WTC11 (cell line): Measurements from ENCODE around the gene ADCYAP1R1. TPM values are rescaled to one million over a fixed set of nuclear protein-coding genes. Genes with fewer than 3 reads are reported as not detected.

Source experiments
- ATAC-seq: fragments of 200-7000 bp; cut with Tn5 transposase; 2 replicates; pipeline ENCODE4 v1.10.0; 2021; ENCODE audit warnings: mild to moderate bottlenecking, moderate library complexity
- CTCF ChIA-PET: fragments of 300-600 bp; sonication (Branson Sonifier 250); formaldehyde crosslinking; loops from one replicate; lab custom pipeline; 2021; ENCODE audit warnings: antibody characterized with exemption; lab: Charles Lee
- POLR2A ChIA-PET: fragments of 350-600 bp; sonication (Branson Sonifier 250); formaldehyde crosslinking; loops from one replicate; lab custom pipeline; 2021; ENCODE audit warnings: antibody characterized with exemption; lab: Charles Lee
- DNase-seq: peaks from one replicate; pipeline ENCODE4 v3.0.0; 2021; ENCODE audit warnings: low spot score
- H3K27ac Mint-ChIP-seq: 2 replicates; pipeline ENCODE4 v1.8.0; 2021; ENCODE audit warnings: mixed read lengths
- H3K27me3 Mint-ChIP-seq: 2 replicates; pipeline ENCODE4 v1.8.0; 2021; ENCODE audit warnings: low read depth, mild to moderate bottlenecking, moderate library complexity, mixed read lengths
- H3K36me3 Mint-ChIP-seq: 2 replicates; pipeline ENCODE4 v1.8.0; 2021; ENCODE audit warnings: mixed read lengths
- H3K4me1 Mint-ChIP-seq: 2 replicates; pipeline ENCODE4 v1.8.0; 2022; ENCODE audit warnings: mixed read lengths
- H3K4me3 Mint-ChIP-seq: 2 replicates; pipeline ENCODE4 v1.8.0; 2021; ENCODE audit warnings: mild to moderate bottlenecking, moderate library complexity, mixed read lengths
- H3K9me3 Mint-ChIP-seq: 2 replicates; pipeline ENCODE4 v1.8.0; 2021; ENCODE audit warnings: mixed read lengths
- CREB1 ChIP-seq: sonication (generic); formaldehyde crosslinking; IDR thresholded peaks from 2 replicates; pipeline ENCODE4 v1.8.0; 2023; ENCODE audit warnings: mild to moderate bottlenecking, missing genetic modification reagents
- E2F5 ChIP-seq: sonication (generic); formaldehyde crosslinking; IDR thresholded peaks from 2 replicates; pipeline ENCODE4 v1.8.1; 2022; ENCODE audit warnings: mild to moderate bottlenecking, moderate library complexity, missing genetic modification reagents
- ELF4 ChIP-seq: sonication (generic); formaldehyde crosslinking; IDR thresholded peaks from 2 replicates; pipeline ENCODE4 v1.8.1; 2022; ENCODE audit warnings: low read depth, mild to moderate bottlenecking, moderate library complexity, missing genetic modification reagents
- GRHL2 ChIP-seq: fragments of 250-450 bp; sonication (Bioruptor Pico); IDR thresholded peaks from 2 replicates; pipeline ENCODE4 v1.8.0; 2022; ENCODE audit warnings: mild to moderate bottlenecking, moderate library complexity; ENCODE audit not compliant: insufficient replicate concordance, severe bottlenecking
- GTF2I ChIP-seq: fragments of 250-450 bp; sonication (Bioruptor Pico); conservative IDR thresholded peaks from 2 replicates; pipeline ENCODE4 v1.4.0; 2021; ENCODE audit warnings: mild to moderate bottlenecking
- MYBL2 ChIP-seq: sonication (generic); formaldehyde crosslinking; IDR thresholded peaks from 2 replicates; pipeline ENCODE4 v1.8.1; 2023; ENCODE audit warnings: mild to moderate bottlenecking, moderate library complexity, missing genetic modification reagents
- NFYB ChIP-seq: sonication (generic); formaldehyde crosslinking; conservative IDR thresholded peaks from 2 replicates; pipeline ENCODE4 v1.8.0; 2022; ENCODE audit warnings: low read depth, missing genetic modification reagents
- NR1H2 ChIP-seq: sonication (generic); formaldehyde crosslinking; IDR thresholded peaks from 2 replicates; pipeline ENCODE4 v1.9.0; 2021; ENCODE audit warnings: mild to moderate bottlenecking, moderate library complexity, missing genetic modification reagents
- NR3C1 ChIP-seq: sonication (generic); formaldehyde crosslinking; conservative IDR thresholded peaks from 2 replicates; pipeline ENCODE4 v1.8.1; 2023; ENCODE audit warnings: low read depth, mild to moderate bottlenecking, missing genetic modification reagents
- RORB ChIP-seq: fragments of 250-450 bp; sonication (Bioruptor Pico); IDR thresholded peaks from 2 replicates; pipeline ENCODE4 v1.9.0; 2021; ENCODE audit warnings: mild to moderate bottlenecking
- TEAD1 ChIP-seq: sonication (generic); formaldehyde crosslinking; IDR thresholded peaks from 2 replicates; pipeline ENCODE4 v1.8.0; 2022; ENCODE audit warnings: mild to moderate bottlenecking, missing genetic modification reagents
- TEAD4 ChIP-seq: sonication (generic); formaldehyde crosslinking; IDR thresholded peaks from 2 replicates; pipeline ENCODE4 v1.8.0; 2022; ENCODE audit warnings: mild to moderate bottlenecking, missing genetic modification reagents
- ZNF121 ChIP-seq: sonication (generic); formaldehyde crosslinking; IDR thresholded peaks from 2 replicates; pipeline ENCODE4 v1.8.0; 2023; ENCODE audit warnings: missing genetic modification reagents
- ZNF138 ChIP-seq: sonication (generic); formaldehyde crosslinking; conservative IDR thresholded peaks from 2 replicates; pipeline ENCODE4 v1.8.1; 2022; ENCODE audit warnings: mild to moderate bottlenecking, moderate library complexity, missing genetic modification reagents
- ZNF317 ChIP-seq: sonication (generic); formaldehyde crosslinking; IDR thresholded peaks from 2 replicates; pipeline ENCODE4 v1.8.1; 2023; ENCODE audit warnings: low read depth, mild to moderate bottlenecking, moderate library complexity, missing genetic modification reagents, borderline replicate concordance
- ZNF416 ChIP-seq: fragments of 250-450 bp; sonication (Bioruptor Pico); IDR thresholded peaks from 2 replicates; pipeline ENCODE4 v1.9.0; 2021; ENCODE audit warnings: mild to moderate bottlenecking, inconsistent platforms
- ZNF425 ChIP-seq: fragments of 250-450 bp; sonication (Bioruptor Pico); conservative IDR thresholded peaks from 2 replicates; pipeline ENCODE4 v1.9.0; 2021; ENCODE audit warnings: mild to moderate bottlenecking
- ZNF671 ChIP-seq: fragments of 250-450 bp; sonication (Bioruptor Pico); IDR thresholded peaks from 2 replicates; pipeline ENCODE4 v1.8.0; 2021; ENCODE audit warnings: mild to moderate bottlenecking
- total RNA-seq: library from RNA; stranded (reverse); gene quantifications from 3 replicates; pipeline ENCODE4 v1.2.3, GENCODE V29; 2021
- TF ChIP-seq, protein P1 (sequence below): sonication (generic); formaldehyde crosslinking; IDR thresholded peaks from 2 replicates; pipeline ENCODE4 v1.8.0; 2022; ENCODE audit warnings: missing genetic modification reagents
- TF ChIP-seq, protein P2 (sequence below): sonication (generic); formaldehyde crosslinking; IDR thresholded peaks from 2 replicates; pipeline ENCODE4 v1.8.0; 2022; ENCODE audit warnings: mild to moderate bottlenecking, missing genetic modification reagents

The ADCYAP1R1 gene
- total RNA-seq, 1 experiment from 2014 or later, result 9.9 TPM

DNA sequence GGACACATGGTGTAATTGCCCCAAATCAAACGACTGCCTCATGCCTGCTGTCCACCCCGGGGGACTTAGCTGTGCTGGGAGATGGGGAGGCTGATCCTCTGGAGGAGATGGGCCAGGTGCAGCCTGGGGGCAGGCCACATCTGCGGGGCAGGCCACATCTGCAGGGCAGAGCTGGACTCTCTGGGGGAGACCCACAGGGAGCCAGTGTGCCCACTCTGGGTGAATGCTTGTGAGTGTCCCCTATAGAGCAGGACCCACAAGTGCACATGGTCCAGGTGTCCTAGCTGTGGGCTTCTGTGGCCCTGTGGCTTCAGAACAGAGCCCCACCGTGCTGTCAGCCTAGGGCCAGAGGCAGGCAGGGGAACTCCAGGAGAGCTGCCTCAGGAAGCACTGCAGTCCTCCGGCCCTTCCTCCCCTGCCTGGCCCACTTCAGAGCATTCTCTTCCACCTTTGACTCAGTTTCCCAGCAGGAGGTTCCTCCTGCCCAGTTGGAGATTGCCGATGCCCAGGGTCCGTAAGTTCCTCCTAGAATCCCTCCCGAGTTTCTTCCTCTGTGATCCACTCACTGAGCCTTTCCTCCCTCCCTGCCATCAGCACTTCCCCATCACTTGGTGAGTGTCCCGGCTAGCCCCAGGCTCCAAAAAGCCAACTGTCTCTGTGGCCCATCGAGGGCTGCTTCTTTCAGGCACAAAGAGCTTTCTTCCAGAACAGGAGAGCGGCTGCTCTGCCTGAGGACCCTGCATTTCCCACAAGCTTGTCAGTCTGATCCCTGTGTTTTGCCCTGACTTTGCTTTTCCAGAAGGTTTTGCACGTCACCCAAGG lies 50.3 kb downstream of the ADCYAP1R1 start (continued):
- TF ChIP-seq ZNF671 (CRISPR knock-in tag), result no peak
- TF ChIP-seq, protein P1, sequence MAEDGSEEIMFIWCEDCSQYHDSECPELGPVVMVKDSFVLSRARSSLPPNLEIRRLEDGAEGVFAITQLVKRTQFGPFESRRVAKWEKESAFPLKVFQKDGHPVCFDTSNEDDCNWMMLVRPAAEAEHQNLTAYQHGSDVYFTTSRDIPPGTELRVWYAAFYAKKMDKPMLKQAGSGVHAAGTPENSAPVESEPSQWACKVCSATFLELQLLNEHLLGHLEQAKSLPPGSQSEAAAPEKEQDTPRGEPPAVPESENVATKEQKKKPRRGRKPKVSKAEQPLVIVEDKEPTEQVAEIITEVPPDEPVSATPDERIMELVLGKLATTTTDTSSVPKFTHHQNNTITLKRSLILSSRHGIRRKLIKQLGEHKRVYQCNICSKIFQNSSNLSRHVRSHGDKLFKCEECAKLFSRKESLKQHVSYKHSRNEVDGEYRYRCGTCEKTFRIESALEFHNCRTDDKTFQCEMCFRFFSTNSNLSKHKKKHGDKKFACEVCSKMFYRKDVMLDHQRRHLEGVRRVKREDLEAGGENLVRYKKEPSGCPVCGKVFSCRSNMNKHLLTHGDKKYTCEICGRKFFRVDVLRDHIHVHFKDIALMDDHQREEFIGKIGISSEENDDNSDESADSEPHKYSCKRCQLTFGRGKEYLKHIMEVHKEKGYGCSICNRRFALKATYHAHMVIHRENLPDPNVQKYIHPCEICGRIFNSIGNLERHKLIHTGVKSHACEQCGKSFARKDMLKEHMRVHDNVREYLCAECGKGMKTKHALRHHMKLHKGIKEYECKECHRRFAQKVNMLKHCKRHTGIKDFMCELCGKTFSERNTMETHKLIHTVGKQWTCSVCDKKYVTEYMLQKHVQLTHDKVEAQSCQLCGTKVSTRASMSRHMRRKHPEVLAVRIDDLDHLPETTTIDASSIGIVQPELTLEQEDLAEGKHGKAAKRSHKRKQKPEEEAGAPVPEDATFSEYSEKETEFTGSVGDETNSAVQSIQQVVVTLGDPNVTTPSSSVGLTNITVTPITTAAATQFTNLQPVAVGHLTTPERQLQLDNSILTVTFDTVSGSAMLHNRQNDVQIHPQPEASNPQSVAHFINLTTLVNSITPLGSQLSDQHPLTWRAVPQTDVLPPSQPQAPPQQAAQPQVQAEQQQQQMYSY (CRISPR knock-in tag), result no peak
- TF ChIP-seq RORB (CRISPR knock-in tag), result no peak
- no peak for TF ChIP-seq ELF4 (CRISPR knock-in tag)
- TF ChIP-seq ZNF138 (CRISPR knock-in tag), result no peak
- TF ChIP-seq TEAD1 (CRISPR knock-in tag), result no peak
- TF ChIP-seq ZNF416 (CRISPR knock-in tag), result no peak
- TF ChIP-seq NR3C1 (CRISPR knock-in tag), result no peak
- TF ChIP-seq NFYB (CRISPR knock-in tag), result no peak

DNA sequence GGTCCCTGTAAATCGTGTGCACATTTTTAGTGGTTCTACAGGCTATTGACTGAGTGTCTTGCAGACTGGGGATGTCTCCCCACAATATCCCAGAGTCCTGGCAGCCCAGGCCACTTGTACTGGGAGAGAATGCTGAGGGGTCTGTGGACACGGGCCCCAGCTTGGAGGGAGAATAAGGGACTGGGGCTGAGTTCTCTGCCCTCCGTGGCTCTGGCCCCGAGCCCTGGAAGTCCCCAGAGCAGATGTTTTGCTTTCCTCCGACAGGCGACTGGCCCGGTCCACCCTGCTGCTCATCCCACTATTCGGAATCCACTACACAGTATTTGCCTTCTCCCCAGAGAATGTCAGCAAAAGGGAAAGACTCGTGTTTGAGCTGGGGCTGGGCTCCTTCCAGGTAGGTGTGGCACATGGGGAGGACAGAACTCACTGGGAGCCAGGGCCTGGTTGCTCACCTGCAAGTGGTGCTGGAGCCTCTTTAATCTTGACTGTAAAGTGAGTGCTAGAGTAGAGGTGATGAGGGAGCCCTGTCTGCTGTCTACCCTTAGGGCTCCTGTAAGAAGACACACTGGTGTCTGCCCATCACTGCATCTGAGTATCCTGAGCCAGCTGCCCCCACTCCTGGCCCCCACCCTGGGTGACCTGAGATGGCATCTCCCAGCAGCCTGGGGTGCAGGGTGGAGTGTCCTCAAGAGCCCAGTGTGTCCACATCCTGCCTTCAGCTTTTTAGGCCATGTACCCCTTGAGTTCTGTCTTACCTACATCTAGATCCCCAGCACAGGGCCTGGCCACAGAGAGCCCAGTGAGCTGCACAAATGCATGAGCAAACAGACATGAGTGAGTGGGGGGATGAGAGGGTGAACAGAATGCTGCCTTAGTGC lies 51.1 kb downstream of the ADCYAP1R1 start:
- POLR2A ChIA-PET, result no interaction called here
- Mint-ChIP-seq H3K9me3 (no peaks in the 10 kb centered on the region), H3K27ac (no peak overlapping the region), H3K4me1 (no peaks in the 10 kb centered on the region), H3K36me3 (no peaks in the 10 kb centered on the region), H3K4me3 (no peak overlapping the region), H3K27me3 (no peaks in the 10 kb centered on the region)
- no peak for ATAC-seq
- CTCF ChIA-PET, result interaction anchor here (1.2 to 4.2 kb wide), 5 partner anchors 20 to 165 kb away, joined by 3 to 18 read pairs (median 8); no protein-coding TSS in a partner anchor
- DNase-seq, result no peak
- TF ChIP-seq ZNF425 (no peak), E2F5 (CRISPR knock-in tag) (no peak), NR1H2 (no peak), MYBL2 (CRISPR knock-in tag) (no peak), ZNF317 (CRISPR knock-in tag) (no peak), GRHL2 (CRISPR knock-in tag) (no peak), NR3C1 (CRISPR knock-in tag) (no peak), GTF2I (CRISPR knock-in tag) (no peak), ZNF121 (CRISPR knock-in tag) (no peak), TEAD4 (CRISPR knock-in tag) (no peak), CREB1 (no peak), ELF4 (CRISPR knock-in tag) (no peak)
- TF ChIP-seq, protein P2, sequence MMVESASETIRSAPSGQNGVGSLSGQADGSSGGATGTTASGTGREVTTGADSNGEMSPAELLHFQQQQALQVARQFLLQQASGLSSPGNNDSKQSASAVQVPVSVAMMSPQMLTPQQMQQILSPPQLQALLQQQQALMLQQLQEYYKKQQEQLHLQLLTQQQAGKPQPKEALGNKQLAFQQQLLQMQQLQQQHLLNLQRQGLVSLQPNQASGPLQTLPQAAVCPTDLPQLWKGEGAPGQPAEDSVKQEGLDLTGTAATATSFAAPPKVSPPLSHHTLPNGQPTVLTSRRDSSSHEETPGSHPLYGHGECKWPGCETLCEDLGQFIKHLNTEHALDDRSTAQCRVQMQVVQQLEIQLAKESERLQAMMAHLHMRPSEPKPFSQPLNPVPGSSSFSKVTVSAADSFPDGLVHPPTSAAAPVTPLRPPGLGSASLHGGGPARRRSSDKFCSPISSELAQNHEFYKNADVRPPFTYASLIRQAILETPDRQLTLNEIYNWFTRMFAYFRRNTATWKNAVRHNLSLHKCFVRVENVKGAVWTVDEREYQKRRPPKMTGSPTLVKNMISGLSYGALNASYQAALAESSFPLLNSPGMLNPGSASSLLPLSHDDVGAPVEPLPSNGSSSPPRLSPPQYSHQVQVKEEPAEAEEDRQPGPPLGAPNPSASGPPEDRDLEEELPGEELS (CRISPR knock-in tag), result no peak
